HG02981 (cell line): ENCODE data around the gene TANGO2.

Experiments used
- ATAC-seq: cut with Tn5 transposase; IDR thresholded peaks from one replicate; pipeline ENCODE4 v1.9.1; 2021; ENCODE audit warnings: mild to moderate bottlenecking, moderate library complexity; ENCODE audit not compliant: unreplicated experiment

The TANGO2 gene

GRCh38 chr22:19982991-19983578 is 37.8 kb upstream of the TANGO2 start:
- ATAC-seq: no peak

GRCh38 chr22:19983741-19984140 is 37.2 kb upstream of the TANGO2 start:
- ATAC-seq: no peak

GRCh38 chr22:19984201-19984753 is 36.6 kb upstream of the TANGO2 start:
- no peak for ATAC-seq

GRCh38 chr22:19984851-19985811 is 35.8 kb upstream of the TANGO2 start:
- ATAC-seq: no peak

GRCh38 chr22:19986011-19986409 is 34.9 kb upstream of the TANGO2 start:
- no peak for ATAC-seq

GRCh38 chr22:19986410-19987341 is 34.2 kb upstream of the TANGO2 start:
- no peak for ATAC-seq

- no peak for ATAC-seq
Observed at GRCh38 chr22:19987394-19988306, 33.3 kb upstream of the TANGO2 start.

GRCh38 chr22:19988331-19988808 is 32.5 kb upstream of the TANGO2 start:
- no peak for ATAC-seq

GRCh38 chr22:19988965-19989724 is 31.8 kb upstream of the TANGO2 start:
- ATAC-seq: no peak

GRCh38 chr22:19989725-19990067 is 31.2 kb upstream of the TANGO2 start:
- ATAC-seq: no peak

- ATAC-seq: no peak
Observed at GRCh38 chr22:19990188-19990587, 30.7 kb upstream of the TANGO2 start.

GRCh38 chr22:19990609-19991394 is 30.1 kb upstream of the TANGO2 start:
- ATAC-seq: no peak

- ATAC-seq: no peak
Observed at GRCh38 chr22:19991395-19991644, 29.6 kb upstream of the TANGO2 start.

- ATAC-seq: no peak
Observed at GRCh38 chr22:19991645-19992451, 29.1 kb upstream of the TANGO2 start.

- ATAC-seq: no peak
Observed at GRCh38 chr22:19992481-19992911, 28.4 kb upstream of the TANGO2 start.

GRCh38 chr22:19992921-19993355 is 28.0 kb upstream of the TANGO2 start:
- ATAC-seq: no peak

- no peak for ATAC-seq
Observed at GRCh38 chr22:19993926-19994325, 27.0 kb upstream of the TANGO2 start.
